ENCODE measurements around the gene PCNX3.

PCNX3 gene

DNA sequence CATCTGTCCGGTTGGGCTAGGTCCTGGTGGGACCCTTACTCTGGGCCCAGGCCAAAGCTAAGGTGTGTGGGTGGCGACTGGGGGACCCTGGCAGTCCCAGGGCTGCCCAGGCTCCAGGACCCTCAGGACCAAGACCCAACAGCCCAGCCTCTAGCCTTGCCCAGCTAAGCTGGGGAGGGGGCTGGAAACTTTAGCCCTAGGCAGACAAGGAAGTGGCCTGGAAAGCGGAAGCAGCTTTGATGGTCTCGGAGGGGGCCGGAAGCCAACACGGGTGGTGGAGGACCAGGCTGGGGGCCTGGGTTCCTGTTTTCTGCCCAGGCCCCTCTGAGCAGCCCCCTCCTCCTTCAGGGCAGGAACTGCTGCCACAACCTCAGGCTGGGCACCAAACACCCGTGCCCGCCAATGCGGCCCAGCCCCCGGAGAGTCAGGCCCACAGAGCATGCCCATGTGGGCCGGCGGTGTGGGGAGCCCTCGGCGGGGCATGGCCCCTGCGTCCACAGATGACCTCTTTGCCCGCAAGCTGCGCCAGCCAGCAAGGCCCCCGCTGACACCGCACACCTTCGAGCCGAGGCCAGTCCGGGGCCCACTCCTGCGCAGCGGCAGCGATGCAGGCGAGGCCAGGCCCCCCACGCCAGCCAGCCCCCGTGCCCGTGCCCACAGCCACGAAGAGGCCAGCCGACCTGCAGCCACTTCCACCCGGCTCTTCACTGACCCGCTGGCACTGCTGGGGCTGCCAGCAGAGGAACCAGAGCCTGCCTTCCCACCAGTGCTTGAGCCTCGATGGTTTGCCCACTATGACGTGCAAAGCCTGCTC lies 25.1 kb downstream of the PCNX3 start:
- DNase-seq (ENCODE audit: low spot score), result peak; percentile 65

DNA sequence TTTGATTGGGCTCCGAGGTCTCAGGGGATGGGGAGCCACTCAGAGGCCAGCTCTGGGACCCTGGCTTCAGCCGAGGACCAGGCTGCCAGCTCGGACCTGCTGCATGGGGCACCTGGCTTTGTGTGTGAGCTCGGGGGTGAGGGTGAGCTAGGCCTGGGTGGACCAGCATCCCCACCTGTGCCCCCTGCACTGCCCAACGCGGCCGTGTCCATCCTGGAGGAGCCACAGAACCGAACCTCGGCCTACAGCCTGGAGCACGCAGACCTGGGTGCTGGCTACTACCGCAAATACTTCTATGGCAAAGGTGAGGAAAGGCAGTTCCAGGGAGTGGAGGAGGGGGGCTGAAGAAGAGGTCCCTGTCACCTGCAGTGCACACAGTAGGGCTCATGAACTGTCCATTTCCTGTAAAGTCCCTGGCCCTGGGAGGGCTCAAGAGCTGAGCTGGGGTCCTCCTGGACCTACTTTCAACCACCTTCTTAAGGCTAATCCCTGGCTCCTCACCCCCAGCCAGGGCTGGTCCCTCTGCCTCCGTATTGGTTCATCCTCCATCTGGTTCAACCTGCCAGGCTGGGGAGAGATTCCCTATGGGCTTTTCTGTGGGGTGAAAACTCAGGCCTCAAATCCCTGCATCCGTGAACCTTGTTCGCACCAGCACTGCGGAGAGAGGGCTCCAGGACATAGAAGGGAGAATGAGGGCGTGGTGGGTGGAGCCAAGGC lies 25.9 kb downstream of the PCNX3 start:
- DNase-seq (ENCODE audit: low spot score), result no peak

DNA sequence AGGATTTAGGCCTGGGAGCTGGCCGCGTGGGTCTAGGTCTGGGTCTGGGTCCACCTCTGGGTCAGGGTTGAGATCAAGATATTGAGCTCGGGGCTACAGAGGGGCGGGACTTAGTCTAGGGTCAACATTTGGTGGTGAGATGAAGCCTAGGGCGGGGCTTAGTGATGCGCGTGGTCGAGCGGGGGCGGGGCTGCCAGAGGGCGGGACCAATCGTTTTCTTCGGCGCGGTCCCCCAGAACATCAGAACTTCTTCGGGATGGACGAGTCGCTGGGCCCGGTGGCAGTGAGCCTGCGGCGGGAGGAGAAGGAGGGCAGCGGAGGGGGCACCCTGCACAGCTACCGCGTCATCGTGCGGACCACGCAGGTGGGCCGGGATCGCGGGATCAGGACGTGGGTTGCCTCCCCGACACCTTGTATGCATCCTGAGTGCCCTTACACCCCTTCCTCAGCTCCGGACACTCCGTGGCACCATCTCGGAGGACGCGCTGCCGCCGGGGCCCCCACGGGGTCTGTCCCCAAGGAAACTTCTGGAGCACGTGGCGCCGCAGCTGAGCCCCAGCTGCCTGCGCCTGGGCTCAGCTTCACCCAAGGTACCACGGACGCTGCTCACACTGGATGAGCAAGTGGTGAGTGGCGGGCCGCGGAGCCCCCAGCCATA lies 26.6 kb downstream of the PCNX3 start:
- DNase-seq (ENCODE audit: low spot score), result no peak

DNA sequence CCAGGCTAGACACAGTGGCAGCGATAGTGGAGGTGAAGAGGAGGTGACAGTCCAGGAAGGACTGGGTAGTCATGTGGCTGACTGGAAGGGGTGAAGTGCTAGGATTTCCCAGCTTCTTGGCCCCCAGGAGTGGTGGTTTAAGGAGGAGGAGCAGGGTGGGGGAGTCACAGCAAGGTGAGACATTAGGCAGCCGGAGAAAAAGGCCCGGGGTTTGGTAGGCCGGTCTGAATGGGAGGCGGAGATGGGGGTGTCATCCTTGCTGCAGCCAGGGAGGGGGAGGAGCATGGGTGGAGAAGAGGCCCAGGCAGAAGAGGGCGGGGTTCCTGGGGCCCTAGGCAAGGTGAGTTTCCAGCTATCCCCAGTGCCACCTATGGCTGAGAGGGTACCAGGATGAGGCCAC lies 28.4 kb downstream of the PCNX3 start:
- no peak for DNase-seq (ENCODE audit: low spot score)

DNA sequence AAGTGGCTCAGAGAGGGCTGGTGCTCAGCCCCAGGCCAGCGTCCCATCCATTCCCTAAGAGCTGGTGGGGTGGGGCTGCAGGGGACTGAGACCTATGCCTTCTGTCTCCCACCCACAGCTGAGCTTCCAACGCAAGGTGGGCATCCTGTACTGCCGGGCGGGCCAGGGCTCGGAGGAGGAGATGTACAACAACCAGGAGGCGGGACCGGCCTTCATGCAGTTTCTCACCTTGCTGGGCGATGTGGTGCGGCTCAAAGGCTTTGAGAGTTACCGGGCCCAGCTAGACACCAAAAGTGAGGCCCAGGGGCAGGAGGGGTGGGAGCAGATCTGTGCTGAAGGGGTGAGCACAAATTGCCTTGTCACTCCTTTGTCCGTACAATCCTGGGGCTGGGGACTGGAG lies 29.3 kb downstream of the PCNX3 start:
- DNase-seq (ENCODE audit: low spot score), result no peak

DNA sequence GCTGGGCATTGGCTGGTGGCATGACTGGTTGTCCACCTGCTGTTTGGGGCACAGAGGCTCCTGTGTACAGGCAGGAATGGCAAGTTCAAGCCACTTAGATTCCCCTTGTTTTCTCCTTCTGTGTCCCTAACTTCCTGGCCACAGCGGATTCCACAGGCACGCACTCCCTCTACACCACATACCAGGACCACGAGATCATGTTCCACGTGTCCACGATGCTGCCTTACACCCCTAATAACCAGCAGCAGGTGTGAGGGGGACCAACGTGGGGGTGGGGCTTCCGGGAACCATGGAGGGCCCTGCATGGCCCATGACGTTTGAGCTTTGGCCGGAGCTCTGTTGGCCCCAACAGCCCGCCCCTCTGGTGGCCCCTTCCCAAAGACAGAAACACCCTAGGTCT lies 30.1 kb downstream of the PCNX3 start:
- no peak for DNase-seq (ENCODE audit: low spot score)

DNA sequence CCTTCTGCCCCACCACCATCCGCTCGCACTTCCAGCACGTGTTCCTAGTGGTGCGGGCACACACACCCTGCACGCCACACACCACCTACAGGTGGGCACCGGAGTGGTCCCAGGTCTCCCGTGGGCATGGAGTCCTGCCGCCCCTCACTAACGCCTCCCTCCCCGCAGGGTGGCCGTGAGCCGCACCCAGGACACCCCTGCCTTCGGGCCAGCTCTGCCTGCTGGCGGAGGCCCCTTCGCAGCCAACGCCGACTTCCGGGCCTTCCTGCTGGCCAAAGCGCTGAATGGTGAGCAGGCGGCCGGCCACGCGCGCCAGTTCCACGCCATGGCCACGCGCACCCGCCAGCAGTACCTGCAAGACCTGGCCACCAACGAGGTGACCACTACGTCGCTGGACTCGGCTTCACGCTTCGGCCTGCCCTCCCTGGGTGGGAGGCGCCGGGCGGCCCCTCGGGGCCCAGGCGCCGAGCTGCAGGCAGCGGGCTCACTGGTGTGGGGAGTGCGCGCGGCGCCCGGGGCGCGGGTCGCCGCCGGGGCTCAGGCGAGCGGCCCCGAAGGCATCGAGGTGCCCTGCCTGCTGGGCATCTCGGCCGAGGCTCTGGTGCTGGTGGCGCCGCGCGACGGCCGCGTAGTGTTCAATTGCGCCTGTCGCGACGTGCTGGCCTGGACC lies 30.8 kb downstream of the PCNX3 start:
- no peak for DNase-seq (ENCODE audit: low spot score)

DNA sequence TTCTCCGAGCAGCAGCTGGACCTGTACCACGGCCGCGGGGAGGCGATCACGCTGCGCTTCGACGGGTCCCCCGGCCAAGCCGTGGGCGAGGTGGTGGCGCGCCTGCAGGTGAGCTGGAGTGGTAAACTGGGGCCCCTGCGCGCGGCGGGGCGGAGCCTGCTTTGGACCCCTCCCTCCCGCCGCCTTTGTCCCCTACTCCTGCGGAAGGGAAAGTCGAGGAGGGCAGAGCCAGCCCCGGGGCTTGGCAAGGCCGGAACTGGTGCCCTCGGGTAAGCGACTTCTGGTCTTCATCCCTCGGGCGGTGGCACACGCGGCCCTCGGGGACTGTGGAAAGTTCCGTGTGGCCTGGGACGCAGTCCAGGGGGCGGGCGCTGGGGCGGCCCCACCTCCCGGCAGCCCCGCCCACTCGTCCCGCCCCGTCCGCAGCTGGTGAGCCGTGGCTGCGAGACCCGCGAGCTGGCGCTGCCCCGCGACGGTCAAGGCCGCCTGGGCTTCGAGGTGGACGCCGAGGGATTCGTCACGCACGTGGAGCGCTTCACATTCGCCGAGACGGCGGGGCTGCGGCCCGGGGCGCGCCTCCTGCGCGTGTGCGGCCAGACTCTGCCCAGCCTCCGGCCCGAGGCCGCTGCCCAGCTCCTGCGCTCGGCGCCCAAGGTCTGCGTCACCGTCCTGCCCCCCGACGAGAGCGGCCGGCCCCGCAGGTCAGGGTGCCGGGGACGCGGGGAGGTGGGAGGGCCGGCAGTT lies 31.6 kb downstream of the PCNX3 start:
- DNase-seq (ENCODE audit: low spot score), result no peak

DNA sequence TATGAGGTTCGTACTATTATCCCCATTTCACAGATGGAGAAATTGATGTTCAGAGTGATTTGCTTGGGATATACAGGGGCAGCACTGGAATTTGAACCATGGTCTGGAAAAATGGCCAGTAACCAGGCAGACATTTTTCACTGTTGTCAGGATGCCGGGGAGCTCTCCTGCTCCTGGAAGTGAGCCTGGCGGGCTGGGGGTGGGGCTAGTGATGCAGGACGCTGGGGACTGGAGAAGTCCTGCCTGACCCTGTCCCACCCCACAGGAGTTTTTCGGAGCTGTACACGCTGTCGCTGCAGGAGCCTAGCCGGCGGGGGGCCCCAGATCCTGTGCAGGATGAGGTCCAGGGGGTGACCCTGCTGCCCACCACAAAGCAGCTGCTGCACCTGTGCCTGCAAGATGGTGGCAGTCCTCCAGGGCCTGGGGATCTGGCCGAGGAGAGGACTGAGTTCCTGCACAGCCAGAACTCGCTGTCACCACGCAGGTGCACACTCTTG lies 33.5 kb downstream of the PCNX3 start:
- no peak for DNase-seq (ENCODE audit: low spot score)

DNA sequence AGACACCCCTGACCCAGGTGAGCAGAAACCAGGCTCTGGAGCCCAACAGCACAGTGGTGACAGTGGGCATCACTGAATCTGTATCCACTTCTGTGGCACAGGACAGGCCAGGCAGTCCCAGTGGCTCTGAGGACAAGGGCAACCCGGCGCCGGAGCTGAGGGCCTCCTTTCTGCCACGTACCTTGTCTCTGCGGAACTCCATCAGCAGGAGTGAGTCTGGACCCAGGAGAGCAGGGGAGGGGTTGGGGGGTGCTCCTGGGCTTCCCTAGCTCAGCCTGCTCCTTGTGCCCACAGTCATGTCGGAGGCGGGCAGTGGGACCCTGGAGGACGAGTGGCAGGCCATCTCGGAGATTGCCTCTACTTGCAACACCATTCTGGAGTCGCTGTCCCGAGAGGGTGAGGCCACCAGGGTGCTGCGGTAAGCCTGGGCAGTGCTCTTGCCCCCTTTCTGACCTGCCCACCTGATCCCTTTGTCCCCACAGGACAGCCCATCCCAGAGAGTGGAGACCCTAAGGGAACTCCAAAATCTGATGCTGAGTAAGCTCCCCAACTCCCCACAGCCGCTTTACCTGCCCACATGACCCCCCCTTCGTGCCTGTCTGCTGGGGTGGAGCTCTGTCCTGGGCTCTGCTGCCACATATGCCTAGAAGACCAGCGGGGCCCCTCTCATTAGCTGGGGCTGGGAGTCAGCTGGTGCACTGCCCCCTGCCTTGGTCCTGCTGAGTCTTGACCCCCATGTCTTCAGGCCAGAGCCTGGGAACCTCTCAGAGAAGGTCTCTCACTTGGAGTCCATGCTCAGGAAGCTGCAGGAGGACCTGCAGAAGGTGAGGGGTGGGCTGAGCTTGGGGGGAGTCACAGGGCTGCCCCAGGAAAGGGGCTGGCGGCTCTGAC lies 34.3 kb downstream of the PCNX3 start:
- no peak for DNase-seq (ENCODE audit: low spot score)

DNA sequence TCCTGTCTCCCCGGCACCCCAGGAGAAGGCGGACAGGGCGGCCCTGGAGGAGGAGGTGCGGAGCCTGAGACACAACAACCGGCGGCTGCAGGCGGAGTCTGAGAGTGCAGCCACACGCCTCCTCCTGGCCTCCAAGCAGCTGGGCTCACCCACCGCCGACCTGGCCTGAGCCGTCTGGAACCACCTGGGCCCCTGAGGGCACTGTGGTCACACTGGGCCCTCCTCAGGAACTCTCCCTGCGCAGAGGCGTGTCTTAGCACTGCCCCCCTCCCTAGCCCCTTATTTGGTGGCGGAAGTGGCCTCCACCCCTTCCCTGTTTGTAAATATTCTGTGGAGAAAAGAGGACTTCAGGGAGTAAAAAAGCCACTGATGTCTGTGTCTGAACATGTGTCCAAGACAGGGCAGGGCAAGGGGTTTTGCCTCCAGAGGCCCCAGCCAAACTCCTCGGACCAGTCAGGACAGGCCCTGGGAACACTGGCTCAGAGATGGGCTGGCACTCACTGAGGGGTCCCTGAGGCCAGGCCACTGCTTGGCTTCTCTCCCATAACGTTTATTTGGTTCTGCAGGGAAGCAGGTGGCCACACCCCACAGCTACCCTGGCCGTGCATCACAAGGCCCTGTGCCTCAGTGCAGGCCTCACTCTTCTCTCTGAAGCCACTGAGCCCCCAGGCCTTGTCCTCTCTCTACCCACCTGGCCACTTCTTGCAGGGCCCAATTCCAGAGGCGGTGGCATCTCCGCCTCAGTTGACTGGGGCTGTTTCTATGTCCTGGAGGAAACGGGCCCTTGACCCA lies 35.2 kb downstream of the PCNX3 start:
- DNase-seq (ENCODE audit: low spot score), result no peak

DNA sequence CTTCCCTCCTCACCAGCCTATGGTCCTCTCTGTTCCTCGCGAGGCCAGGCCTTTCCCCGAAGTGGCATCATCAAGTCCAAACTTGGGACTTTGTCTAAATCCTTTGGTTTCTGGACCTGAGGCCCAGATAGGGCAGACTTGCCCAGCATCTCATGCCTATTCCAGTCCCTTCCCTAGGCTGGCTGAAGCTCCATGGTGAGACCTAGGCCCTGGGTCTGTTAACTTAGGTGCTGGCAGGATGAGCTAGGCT lies 35.7 kb downstream of the PCNX3 start:
- DNase-seq (ENCODE audit: low spot score), result no peak

DNA sequence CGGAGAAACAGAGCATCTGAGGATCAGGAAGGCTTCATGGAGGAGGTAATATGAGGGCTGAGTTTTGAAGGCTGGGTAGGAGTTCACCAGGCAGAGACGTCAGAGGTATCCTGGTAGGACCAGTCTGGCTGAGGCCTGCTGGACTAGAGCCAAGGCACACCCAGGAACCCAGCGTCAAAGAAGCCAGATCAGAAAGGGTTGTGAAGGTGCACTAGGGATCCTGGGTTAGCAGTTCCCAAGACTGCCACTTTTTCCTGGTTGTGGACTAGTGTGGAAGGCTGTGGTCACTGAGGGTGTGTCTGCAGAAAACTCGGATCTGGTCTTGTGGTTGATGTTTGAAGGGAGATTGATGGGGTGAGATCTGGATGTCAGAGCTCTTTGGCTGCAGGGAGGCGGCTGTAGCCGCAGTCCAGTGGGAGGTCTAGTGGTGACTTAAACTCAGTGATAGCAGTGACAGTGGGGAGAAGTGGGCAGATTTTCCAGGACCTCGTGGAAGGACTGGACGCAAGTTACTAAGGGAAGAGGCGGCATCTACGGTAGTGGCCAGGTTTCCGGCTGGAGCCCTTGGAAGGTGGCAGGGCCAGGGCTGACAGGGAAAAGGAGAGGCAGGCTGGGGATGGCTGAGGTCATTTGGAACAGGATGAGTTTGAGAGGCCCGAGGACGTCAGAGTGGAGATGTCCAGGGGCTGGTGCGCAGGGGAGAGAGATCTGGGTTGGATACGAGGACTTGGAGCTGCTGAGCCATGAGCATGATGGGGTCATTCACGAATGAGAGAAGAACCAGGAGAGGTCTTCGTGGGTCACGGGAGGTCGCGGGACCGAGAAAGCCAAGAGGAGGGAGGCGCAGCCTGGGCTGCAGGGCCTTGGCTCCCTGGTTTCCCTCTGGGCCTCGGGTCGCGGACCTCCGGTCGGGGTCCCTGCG lies 36.3 kb downstream of the PCNX3 start:
- DNase-seq (ENCODE audit: low spot score), result no peak

DNA sequence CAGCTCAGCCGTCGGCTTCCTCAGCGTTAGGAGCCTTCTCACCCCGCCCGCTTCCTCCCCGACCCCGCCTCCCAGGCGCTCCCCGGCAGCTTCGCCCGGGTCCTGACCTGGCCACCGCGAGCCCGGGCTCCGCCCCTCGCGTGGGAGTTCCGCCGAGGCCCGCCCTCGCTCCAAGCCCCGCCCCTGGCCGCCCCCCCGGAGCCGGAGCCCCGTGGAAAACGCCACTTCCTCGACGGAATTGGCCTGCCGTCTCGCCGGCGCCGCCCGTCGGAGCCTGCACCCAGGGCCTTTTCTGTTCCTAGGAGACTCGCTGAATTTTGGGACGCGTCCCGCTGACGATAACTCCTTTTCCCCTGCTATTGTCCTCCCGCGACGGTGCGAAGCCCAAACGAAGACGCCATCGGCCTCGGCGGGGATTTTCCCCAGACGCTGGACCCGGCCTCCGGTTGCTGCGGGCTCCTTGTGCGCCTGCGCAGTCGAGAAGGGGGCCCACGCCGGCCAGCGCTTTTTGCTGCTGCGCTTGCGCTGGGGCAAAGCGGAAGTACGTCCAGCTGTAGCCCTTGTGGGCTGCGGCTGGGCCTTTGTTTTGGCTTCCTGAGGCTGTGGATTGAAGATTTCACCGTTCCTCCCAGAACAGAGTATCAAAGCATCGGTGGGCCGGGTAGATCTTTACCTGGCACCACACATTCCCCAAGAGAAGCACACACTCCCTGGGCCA lies 37.1 kb downstream of the PCNX3 start:
- peak; percentile 92 for DNase-seq (ENCODE audit: low spot score)

DNA sequence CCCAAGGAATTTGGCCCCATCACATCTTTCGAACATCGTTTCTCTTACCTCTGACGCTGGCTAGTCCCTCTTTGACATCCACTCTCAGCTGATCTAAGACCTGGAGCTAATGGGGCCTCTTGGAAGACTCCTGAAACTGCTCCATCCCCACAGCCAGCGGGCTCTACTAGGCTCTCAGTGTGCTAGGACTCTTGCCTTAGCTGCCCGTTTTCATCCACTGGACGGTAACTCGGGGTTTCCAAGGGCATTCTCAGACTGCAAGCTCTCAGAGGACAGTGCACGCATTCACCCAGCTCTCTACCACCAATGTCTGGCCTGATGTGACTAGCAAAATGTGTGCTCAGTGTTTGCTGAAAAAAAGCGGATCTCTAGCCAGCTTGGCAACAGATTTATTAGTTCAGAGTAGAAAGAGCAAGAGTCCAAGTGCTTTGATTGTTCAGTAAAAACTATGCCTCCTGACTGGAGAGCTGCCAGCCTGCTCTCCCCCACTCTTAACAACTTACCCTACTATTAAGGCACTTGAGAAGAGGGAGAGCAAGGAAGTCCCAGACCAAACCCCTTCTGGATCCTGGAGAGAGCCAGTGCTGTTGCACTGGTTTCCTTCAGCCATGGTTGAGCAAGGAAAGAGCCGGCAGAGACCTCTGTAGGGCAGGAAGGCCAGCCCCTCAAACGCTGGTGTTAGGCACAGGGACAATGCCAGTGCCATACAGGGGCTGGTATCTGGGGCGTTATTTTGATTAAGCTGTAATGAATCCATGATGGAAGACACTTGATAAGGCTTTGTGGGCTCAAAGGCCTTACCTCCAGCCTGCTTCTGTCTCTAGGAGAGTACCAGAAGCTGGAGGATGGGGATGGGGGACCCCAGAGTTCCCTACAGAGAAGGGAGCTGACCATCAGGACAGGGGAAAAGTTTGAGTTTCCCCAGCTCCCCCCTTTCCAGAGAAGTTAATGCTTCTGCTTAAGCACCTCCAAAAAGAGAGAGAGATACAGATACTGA lies 38.0 kb downstream of the PCNX3 start:
- DNase-seq (ENCODE audit: low spot score), result no peak

DNA sequence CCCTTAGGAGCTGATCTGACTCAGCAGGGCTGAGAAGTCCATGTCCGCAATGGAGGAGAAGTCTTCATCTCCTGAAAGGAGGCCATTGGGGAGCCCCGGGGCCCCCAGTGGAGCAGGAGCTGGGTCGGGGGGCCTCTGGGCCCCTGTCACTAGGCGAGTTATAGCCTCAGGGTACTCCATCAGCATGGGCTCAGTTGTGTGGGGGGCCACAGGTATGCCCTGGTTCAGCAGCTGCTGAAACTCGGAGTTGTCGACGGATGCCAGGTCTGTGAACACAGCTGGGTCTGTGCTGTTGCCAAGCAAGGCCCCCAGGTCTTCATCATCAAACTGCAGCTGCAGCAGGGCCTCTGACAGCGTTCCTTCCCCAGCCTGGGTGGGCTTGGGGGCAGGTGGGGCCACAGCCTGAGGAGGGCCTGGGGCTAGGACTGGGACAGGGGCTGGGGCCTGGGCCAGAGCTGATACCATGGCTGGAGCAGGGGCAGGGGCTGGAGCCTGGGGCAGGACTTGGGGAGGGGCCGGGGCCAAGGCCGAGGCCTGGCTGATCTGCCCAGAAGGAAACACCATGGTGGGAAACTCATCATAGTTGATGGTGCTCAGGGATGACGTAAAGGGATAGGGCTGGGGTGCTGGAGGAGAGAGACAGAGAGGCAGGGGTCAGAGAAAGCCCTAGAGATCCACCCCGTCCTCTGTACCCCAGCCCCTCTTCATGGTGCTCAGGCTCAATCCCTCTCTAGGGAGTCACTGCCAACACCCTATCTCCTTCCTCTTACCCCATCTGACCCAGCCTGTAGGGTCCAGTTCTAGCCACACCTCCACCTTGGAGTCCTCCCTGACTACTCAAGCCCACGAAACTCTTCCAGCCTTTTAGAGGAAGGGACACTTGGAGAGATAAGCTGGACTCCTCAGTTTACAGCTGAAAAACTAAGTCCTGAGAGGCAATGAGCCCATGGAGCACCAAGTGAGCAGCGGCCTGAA lies 39.1 kb downstream of the PCNX3 start:
- no peak for DNase-seq (ENCODE audit: low spot score)

All from NAMALWA (cell line).